ENCODE measurements around the gene PKD1.
"Not testable (repeated sequence)": the region's sequence is repeated elsewhere in the genome, so short reads cannot be mapped to it uniquely, and the experiment has no call there.

The PKD1 gene

DNA sequence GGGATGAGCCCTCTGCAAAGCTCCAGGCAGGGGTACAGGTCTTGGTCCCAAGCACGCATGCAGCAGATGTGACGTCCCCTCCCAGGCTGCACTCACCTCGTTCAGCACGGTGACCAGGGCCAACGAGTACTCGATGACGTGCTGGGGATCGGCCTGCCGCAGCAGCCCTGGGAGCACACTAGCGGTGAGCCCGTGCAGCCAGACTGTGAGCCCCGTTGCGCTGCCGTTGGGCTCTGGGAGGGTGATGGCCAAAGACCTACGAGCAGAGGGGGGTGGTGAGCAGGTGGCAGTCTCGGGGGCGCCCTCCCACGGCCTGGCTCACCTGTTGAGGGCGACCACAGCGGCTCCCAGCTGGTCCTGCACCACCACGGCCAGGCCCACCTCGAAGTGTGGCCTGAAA, 29.9 kb downstream of the PKD1 start:
- DNase-seq = peak; percentile 34

DNA sequence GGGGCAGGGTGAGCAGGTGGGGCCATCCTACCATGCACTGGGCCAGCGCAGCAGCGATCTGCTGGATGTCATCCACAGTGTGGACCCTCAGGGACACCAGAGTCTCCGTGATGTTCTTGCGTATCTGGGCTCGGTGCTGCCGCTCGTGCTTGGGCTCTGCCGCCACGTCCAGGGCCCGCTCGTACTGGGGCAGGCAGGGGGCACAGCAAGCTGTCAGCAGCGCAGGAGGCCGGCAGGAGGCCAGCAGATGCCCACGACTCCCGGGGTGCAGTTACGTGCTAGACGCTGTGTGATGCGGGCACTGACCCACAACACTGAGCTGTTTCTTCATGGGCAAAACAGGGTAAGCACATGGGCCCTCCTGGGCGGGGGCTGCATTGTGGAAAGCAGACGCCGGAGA, 30.4 kb downstream of the PKD1 start:
- not testable (repeated sequence) for DNase-seq

DNA sequence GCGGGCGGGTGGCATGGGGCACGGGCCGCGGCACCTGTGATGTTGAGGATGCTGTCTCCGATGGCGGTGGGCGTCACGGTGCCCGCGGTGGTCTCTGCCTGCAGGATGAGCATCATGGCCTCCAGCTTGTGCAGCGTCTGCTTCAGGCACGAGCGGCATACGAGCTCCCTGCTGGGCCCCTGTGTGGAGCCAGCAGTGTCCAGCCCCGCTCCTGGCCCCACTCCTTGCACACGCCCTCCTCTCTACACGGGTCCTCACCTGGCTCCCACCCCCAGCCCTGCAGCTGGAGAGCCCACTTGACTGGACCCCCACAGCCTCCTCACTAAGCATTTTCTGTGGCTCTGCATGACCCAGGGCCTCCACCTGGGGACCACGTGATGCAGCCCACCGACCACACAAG, 31.2 kb downstream of the PKD1 start:
- not testable (repeated sequence) for DNase-seq

DNA sequence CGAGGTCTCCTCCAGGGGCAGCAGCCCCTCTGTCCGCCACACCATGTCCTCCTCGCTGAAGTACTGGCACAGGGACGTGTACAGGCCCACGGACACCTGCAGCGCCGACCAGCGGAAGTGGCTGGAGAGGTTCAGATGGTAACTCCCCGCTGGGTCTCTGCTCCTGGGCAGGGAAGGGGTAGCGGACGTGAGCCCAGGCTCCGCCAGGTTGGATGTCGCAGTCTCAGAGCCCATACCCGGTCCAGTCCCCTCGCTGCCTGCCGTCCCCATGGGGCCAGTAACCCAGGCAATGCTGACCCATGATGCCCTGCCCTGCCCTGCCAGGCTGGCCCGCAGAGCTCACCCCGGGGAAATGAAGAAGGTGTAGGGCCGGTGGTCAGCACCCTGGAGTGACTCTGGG, 33.2 kb downstream of the PKD1 start:
- DNase-seq = no peak

DNA sequence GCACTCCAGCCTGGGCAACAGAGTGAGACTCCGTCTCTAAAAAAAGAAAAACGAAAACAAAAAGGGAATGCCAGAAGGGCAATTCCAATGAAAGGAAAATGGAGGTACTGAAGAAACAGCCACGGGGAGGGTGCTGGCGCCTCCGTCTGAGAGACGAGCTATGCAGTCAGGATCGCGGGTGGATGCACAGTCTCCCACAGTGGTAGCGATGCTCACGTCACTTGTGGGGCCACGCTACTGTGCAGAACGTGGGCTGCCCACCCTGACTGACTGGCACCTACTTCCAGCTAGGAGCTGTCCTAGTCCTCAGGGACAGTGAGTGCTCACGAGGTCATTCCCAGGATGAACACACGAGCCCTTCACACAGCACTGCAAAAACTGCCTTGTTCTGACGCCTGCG, 34.1 kb downstream of the PKD1 start:
- DNase-seq = not testable (repeated sequence)

DNA sequence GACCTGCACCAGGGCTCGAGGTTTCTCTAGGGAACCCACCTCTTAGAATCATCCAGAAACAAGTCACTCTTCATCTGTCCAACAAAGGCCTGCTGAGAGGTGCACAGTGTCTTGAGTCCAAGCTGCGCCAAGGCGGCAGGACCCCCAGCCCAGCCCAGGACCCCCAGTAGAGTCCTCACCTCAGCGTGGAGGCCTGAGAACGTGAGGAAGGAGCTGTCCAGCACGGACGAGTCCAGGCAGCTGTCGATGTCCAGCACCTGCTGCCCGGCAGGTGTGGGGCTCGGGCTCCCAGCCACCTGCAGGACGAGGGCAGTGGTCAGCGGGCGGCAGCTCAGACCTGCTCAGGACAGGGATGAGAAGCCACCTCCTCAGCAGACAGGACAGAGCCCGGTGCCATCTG, 38.0 kb downstream of the PKD1 start:
- DNase-seq = not testable (repeated sequence)

DNA sequence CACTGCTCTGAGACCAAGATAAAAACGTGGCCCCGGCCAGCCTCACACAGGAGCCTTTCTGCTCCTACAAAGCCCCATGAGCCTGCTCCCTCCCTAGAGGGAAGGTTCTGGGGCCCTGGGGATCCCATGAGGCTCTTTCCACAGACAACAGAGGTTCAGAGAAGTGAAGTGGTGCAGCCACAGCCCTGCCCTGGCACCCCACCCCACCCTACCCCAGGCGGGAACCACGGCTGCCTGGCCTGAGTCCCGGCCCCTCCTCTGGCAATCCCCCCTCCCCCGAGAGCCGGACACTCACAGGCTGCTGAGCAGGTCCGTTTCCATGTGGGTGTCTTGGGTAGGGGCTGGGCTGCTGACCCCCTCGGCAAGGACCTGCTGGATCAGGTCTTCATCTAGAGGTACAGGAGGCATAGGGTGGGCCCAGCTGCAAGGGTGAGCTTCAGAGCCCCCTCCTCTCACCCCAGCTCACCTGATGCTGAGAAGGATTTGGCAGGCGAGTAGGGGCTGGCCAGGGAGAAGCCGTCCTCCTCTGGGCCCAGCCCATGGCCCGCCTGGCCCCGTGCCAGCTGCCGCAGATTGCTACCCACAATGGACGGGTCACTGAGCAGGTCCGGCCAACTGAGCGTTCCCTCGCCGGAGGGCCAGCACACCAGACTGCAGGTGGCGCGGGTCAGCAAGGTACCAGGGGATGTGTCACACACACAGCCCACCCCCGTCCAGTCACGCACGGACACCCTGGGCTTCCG, 38.7 kb downstream of the PKD1 start:
- no peak for DNase-seq

DNA sequence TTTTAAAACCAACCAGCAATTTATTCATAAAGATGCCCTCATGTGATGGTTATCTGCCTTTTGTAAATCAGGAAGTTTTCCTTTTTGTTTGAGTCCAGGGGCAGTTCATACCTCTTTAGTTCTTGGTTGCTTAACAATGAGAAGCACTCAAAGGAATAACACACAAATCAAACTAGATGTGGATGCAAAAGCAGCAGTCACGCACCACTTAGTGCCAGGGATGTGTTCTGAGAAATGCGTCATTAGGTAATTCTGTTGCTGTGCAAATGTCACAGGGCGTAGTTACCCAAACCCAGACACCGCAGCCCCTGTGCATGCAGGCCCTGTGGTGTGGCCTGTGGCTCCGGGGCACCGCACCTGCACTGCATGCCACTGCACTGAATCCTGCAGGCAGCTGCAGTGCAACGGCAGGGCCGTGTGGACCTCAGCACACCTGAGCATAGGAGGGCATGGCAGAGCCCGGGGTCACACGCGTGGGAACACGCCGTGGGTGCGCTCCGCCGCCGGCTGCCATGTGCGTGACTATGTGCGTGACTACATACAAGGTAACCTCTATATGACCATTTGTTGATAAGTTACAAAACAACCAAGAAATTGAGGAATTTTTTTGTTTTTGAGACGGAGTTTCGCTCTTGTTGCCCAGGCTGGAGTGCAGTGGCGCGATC, 39.6 kb downstream of the PKD1 start:
- no peak for DNase-seq

DNA sequence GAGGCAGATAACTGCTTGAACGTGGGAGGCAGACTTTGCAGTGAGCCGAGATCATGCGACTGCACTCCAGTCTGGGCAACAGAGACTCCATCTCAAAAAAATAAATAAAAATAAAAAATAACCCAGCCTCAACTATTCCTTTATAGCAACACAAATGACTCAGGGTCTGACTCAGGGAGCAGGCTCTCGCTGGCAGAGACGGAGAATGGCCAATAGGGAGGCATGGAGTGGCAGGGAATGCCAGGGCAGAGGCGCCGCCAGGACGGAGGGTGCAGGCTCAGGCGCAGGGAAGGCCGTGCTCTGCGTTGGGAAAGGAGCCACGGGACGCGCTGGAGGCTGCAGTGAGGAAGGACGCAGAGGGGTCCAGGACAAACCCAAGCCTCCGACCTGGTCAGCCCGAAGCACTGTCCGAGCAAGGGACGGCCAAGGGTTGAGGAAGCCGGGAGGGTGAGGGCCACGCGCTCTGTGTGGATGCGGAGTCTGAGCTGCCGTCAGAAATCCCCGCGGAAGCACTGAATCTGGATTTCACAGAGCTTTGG, 40.3 kb downstream of the PKD1 start:
- no peak for DNase-seq

DNA sequence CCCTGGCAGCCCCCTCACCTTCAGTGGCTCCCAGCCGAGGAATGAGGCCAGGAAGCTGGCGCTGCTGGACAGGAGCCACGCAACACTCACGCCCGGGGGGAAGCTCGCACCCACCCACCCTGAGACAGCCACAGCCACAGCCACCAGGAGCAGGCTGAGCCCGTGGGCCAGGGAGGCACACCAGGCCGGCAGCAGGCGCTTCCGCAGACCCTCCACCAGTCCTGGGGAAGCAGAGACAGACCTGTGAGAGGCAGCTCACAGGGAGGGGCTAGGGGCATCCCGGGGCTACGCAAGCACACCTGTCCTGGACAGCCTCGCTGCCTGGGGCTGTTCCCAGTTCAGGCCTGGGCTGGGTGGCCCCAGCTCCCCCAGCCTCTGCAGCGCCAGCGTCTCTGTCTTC, 41.9 kb downstream of the PKD1 start:
- DNase-seq = no peak

DNA sequence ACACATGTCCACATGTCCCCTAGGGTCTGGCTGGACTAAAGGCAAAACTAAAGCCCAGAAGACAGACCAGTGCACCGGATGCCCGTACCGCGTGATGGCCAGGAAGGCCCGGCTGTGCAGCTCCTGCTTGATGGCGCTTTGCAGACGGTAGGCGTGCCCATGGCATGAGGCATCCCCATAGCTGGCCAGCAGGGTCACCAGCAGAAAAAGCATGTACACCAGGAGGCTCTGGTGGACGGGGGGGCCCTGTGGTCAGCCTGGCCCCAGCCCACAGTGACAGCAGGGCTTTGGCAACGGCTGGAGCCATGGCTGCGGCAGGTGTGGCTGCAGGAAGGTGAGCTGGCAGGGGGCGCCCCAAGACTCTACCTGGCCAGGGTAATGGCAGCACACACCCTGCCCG, 42.8 kb downstream of the PKD1 start:
- no peak for DNase-seq

DNA sequence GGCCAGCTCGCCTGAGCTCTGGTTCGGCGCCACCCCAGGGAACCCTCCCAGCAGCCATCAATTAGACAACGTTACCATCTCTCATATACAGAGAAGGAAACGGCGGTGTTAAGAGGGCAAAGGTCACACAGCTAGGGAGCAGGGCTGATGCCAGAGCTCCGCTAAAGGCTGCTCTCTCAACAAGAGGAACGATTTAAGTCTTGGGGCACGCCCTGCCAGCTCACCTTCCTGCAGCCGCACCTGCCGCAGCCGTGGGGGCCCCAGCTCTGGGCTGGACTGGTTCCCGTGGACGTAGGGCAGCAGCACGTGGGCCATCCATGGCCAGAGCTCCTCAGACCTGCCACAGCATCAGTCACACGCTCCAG, 43.5 kb downstream of the PKD1 start:
- DNase-seq = no peak

DNA sequence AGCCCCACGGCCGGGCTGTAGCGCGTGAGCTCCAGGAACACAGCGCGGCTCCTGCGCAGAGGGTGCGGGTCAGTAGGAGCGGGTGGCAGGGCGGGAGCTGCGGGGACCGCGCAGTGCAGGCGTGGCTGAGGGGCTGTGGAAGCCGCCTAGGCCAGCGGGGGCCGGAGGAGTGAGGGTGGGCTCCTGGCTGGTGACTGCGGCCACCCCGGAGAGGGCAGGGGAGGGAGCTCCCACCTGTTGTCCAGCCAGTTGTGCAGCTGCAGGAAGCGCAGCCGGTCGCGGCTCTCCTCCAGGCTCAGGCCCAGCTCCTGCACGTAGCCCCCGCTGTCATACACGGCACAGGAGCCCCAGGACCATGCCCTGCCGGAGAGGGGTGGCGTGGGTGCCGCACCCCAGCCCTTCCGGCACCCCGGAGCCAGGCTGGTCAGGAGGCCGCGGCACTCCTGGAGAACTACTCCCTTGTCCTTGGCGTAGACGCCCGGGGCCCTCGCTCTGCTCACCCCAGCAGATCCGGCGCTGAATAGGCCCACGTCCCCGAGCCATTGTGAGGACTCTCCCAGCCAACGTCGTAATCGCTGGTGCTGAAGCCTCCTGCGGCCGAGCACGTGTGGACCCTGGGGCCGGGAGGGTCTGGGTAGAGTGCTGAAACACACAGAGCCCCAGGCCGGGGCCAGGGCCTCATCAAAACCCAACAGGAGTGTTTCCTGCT, 44.0 kb downstream of the PKD1 start:
- no peak for DNase-seq

DNA sequence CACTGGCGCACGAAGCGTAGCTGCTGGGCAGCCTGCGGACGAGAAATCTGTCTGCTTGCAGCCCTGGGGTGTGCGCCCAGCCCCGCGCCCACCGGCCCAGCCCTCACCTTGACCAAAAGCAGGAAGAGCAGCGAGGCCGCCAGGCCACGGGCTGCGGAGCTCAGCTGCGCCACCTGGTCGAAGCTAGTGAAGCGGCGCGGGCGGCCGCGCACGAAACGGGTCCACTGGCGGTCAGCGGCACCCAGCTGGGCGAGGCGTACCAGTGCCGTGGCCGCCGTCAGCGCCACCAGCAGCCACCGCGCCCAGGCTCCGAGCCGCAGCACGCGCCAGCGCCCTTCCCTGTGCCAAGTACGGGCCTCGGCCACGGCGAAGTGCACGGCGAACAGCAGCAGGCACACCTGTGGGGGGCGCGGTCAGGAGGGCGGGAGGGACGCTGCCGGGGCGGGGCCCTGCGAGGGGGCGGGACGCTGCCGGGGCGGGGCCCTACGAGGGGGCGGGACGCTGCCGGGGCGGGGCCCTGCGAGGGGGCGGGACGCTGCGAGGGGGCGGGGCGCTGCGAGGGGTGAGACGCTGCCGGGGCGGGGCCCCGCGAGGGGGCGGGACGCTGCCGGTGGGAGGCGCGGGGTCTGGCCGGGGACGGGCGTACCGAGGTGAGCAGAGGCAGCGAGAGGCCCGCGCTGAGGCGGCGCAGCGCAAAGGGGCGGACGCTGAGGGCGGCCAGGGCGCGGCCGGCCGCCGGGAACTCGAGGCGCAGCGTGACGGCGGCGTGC, 44.7 kb downstream of the PKD1 start:
- peak; percentile 85 for DNase-seq

DNA sequence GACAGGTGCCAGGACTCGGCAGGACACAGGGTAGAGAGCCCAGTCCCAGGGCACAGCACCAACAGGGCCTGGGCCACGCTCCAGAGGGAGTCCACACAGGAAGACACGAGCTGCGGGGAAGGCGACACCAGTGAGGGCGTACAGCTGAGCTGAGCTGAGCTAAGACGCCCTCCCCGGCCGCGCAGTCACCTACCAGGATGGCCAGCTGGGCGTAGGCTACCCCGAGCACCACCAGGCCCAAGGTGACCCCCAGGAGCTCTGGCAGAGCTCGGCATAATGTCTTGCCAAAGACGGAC, 45.3 kb downstream of the PKD1 start:
- DNase-seq = no peak

DNA sequence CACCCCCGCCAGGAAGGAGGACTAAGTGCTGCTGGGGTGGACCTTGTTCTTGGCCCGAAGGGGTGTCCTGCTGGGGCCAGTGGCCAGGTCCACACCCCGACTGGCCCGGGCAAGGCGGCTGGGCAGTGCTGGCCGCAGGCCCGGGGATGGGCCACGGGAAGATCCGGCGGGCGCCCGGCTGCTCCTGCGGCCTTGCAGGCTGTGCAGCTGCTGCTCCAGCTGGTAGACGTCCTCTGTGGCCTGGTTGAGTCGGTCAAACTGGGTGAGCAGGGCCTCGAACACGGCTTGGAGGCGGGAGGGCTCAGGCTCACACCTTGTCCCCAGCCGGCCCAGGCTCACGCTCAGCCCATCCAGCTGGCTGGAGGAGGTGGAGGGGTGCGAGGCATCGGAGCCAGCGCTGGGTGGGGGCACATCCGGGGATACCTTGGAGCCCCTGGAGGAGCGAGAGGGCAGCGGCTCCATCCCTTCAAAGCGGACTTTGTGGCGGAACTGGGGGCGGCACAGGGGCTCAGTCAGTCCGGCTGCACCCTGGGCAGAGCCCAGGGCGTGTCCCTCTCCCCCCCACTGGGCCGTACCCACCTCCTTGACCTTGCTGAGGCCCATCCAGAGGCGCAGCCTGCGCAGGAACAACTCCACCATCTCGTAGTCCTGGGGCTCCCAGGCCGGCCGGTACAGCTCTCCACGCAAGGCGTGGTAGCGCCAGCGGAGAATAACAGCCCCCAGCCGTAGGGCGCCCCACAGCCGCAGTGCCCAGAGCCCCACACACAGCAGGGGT, 45.8 kb downstream of the PKD1 start:
- no peak for DNase-seq

DNA sequence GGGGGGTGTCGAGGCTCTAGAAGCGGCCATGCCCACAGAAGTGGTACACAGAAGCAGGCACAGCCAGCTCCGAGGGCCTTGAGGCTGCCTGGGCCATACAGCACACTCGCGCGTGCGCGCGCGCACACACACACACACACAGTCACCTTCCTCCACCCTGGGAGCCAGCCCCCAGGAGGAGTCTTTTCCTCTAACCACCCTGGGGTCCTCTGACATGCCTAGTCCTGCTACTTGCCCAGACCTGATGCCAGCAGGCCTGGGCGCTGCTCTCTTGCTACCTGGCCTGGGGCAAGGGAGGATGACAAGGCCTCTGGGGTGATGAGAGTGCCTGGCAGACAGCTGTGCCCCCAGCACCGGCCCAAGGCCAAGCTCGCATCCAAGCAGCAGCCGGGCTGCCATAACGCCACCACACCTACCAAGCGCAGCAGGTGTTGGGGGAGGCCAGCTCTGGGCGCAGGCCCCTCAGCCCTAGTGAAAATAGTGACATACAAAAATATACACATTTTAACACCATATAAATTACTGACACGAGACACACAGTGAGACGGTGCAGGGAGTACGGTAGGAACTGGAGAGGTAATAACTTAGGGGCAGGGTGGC, 46.8 kb downstream of the PKD1 start:
- DNase-seq = no peak

DNA sequence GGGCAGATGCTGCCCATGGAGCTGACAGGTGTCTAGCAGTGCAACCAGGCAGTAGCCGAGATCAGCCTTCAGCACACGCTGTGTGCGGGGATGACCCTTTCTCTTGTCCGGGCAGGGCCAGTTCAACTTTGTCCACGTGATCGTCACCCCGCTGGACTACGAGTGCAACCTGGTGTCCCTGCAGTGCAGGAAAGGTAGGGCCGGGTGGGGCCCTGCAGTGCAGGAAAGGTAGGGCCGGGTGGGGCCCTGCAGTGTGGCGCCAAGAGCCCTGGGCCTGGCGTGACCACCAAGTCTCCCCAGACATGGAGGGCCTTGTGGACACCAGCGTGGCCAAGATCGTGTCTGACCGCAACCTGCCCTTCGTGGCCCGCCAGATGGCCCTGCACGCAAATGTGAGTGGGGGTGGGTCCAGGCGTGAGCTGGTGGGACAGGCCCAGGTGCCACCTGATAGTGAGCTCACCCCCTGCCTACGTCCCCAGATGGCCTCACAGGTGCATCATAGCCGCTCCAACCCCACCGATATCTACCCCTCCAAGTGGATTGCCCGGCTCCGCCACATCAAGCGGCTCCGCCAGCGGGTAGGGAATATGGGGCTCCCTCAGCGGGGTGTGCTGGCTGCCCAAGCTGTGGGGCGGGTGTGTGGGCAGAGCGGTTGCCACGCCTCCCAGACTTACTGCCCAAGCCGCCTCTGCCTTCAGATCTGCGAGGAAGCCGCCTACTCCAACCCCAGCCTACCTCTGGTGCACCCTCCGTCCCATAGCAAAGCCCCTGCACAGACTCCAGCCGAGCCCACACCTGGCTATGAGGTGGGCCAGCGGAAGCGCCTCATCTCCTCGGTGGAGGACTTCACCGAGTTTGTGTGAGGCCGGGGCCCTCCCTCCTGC, 47.7 kb downstream of the PKD1 start:
- DNase-seq = no peak

DNA sequence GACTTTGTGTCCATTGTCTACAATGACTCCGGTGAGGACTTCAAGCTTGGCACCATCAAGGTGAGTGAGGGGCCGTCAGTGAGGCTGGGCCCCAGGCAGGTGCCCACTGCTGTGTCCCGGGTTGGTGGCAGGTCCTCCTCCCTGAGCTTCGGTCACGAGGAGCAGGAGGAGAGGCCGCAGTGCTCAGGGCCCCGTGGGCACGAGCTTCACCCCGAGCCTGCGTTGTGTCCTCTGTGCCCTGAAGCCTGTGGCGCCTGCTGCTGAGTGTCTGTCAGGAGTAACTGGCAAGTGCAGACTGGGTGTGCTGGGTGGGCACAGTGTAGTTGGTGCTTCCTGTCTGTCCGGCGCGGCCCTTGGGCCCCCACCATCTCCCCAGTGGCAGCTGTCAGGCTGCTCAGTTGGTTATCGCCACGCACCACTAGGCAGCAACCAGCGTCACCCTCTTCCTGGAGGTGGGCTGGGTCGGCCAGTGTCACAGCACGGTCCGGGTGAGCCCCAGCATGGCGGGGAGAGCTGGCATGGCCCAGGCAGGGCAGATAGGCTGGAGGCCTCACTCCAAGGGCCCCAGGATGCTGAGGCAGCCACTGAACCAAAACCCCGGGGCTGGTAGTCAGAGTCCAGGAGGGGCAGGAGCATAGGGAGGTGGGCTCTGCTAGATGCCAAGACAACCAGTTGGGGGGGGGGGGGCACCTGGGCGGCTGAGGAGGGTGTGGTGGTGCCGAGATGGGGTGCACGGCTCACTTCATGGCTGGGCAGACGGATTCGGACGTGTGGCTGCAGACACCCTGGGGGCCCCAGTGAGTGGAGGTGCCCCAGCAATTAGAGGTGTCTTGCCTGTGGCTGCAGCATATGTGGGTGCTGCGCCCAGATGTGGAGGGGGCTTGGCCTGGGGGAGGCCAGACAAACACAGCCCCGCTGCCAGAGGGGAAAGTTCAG, 48.6 kb downstream of the PKD1 start:
- DNase-seq = no peak
